ENCODE results near the gene MTARC1.

- TF ChIP-seq POLR2A (IDR thresholded peaks at IDR 0.05) (no peak), CTCF (IDR thresholded peaks at IDR 0.05) (no peak)
Measured at GRCh38 chr1:220833436-220833835, 46.7 kb downstream of the MTARC1 start.
